Thymus (tissue), 11 donors: ENCODE data around the gene PEPD. TPM values are rescaled to one million over a fixed set of nuclear protein-coding genes. Genes with fewer than 3 reads are reported as not detected.

Experiments used
- DNase-seq, 9 donors: peaks; one replicate each; pipeline ENCODE4 v3.0.0-alpha.2; 2013; ENCODE audit warnings: low spot score in 9 of 9, low read depth in 6 of 9, missing footprints in 1 of 9
- H3K27ac ChIP-seq, 2 donors: one replicate each; pipeline ENCODE4 v1.5.1; 2013; ENCODE audit warnings: control low read depth in 1 of 2, low read depth in 1 of 2, low read length in 1 of 2, mild to moderate bottlenecking in 1 of 2, moderate library complexity in 1 of 2
- H3K27me3 ChIP-seq, 2 donors: one replicate each; pipeline ENCODE4 v1.5.1; 2013; ENCODE audit warnings: low read length in 1 of 2; ENCODE audit not compliant: control insufficient read depth in 2 of 2, insufficient read depth in 1 of 2
- H3K36me3 ChIP-seq, 2 donors: one replicate each; pipeline ENCODE4 v1.5.1; 2013; ENCODE audit warnings: low read length in 1 of 2, mild to moderate bottlenecking in 1 of 2, moderate library complexity in 1 of 2; ENCODE audit not compliant: control insufficient read depth in 2 of 2, insufficient read depth in 2 of 2
- H3K4me1 ChIP-seq, 2 donors: one replicate each; pipeline ENCODE4 v1.5.1; 2013; ENCODE audit warnings: low read length in 2 of 2; ENCODE audit not compliant: control insufficient read depth in 2 of 2, insufficient read depth in 2 of 2
- H3K4me3 ChIP-seq, 2 donors: one replicate each; pipeline ENCODE4 v1.5.1; 2013; ENCODE audit warnings: low read length in 2 of 2, control low read depth in 1 of 2, mild to moderate bottlenecking in 1 of 2
- H3K9me3 ChIP-seq, 2 donors: one replicate each; pipeline ENCODE4 v1.5.1; 2013; ENCODE audit warnings: low read length in 1 of 2, mild to moderate bottlenecking in 1 of 2; ENCODE audit not compliant: control insufficient read depth in 2 of 2, insufficient read depth in 1 of 2
- WGBS: extraction: QIAGEN DNeasy Blood & Tissue Kit; methylation state at CpG from one replicate; pipeline ENCODE4 v1.1.7; 2013; 5-methylcytosine and 5-hydroxymethylcytosine counted together
- polyA plus RNA-seq: library from polyadenylated mRNA; stranded (reverse); fragments of 200-250 nt; gene quantifications from one replicate; pipeline ENCODE4 v1.2.3, GENCODE V29; 2013
- total RNA-seq: library from RNA; stranded (reverse); fragments of 120-200 nt; gene quantifications from one replicate; pipeline ENCODE4 v1.2.4, GENCODE V29; 2013
- donor health status: healthy.

PEPD gene
- total and polyA plus RNA-seq, 2 donors: 24.7 to 42.4 TPM

DNA sequence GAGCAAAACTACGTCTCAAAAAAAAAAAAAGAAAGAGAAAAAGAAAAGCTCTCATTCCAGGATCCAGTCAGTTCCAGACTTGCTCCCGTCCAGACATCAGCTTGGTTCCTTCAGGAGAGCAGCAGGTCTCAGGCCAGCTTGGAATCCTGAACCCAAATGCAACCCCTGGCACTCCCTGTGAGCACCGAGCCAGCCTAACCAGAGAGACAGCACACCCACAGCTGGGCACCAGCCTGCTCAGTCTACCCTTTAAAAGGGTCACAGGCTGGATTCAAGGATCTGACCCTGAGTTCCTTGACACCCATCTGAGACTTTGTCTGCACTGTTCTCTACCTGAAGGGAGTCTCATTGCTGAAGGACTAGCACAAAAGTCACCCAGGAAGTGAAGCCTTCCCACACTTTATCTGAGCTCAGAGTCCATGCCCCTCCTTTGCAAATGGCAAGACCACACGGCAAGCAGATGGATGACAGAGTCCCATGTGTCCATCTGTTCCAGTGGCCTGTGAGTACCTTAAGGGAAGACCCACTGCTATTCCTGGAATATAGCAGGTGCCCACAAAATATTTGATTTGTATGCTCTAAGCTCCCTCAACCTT is 1.4 kb downstream of the PEPD start:
- Histone ChIP-seq H3K36me3 (no peaks in the 10 kb centered on the region), H3K27ac (no peak overlapping the region), H3K9me3 (no peaks in the 10 kb centered on the region), H3K27me3 (peaks cover 0 to 5% of the 10 kb centered on the region in 2 donors), H3K4me1 (peaks cover 6 to 10% of the 10 kb centered on the region in 2 donors), H3K4me3 (no peak overlapping the region)
- WGBS: 94% methylated on average over 4 of the region's 4 CpGs
- DNase-seq: no peak

DNA sequence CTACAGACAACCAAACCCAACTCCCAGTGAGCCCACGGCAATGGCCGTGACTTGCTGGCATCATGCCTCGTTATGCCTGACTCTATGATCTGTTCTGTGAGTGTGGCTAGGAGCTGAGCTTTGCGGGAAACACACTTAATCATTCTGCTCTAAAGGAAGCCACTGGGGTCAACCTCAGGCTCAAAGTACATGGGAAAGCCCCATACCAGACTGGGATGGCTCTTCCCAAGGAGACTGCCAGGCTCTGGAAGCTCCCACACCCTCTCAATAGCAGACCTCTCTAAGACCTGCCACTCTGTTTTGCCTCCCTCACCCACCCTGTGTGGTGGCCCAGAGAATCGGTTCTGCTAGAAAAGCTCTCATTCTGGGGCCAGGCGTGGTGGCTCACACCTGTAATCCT is 2.2 kb downstream of the PEPD start:
- H3K27ac ChIP-seq: no peak overlapping the region
- no peaks in the 10 kb centered on the region for H3K9me3 ChIP-seq
- no peak for DNase-seq
- no peaks in the 10 kb centered on the region for H3K36me3 ChIP-seq
- H3K4me1 ChIP-seq: peaks cover 6 to 10% of the 10 kb centered on the region in 2 donors
- no peak overlapping the region for H3K4me3 ChIP-seq
- 93% methylated on average over 6 of the region's 6 CpGs for WGBS
- peaks cover 0 to 5% of the 10 kb centered on the region in 2 donors for H3K27me3 ChIP-seq

DNA sequence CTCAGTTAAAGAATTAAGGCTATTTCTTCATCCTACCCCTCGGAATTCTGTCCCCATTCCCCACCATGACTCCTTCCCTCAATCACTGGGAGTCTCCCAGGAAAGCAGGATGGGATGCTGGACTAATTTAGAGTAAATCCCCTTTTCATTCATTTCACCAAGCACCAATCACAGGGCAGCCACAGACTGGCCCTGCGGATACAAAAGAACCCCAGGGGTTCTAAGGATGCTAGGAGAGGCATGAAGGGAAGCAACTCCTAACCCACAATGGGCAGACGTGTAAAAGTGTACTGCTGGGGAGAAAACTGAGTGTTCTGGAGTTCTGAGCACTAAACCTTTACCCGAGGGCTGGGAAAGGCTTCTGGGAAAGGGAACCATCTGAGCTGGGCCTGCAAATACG is 3.0 kb downstream of the PEPD start:
- Histone ChIP-seq H3K27me3 (peaks cover 0 to 5% of the 10 kb centered on the region in 2 donors), H3K4me3 (no peak overlapping the region), H3K4me1 (peaks cover 6 to 10% of the 10 kb centered on the region in 2 donors), H3K27ac (no peak overlapping the region), H3K9me3 (no peaks in the 10 kb centered on the region), H3K36me3 (no peaks in the 10 kb centered on the region)
- DNase-seq: no peak
- 87% methylated on average over 5 of the region's 5 CpGs for WGBS

GRCh38 chr19:33517922-33518321 is 3.7 kb downstream of the PEPD start:
- H3K36me3 ChIP-seq: no peaks in the 10 kb centered on the region
- DNase-seq: no peak
- no peak overlapping the region for H3K27ac ChIP-seq
- H3K4me1 ChIP-seq: peaks cover 6 to 10% of the 10 kb centered on the region in 2 donors
- no peak overlapping the region for H3K4me3 ChIP-seq
- H3K27me3 ChIP-seq: peaks cover 0 to 5% of the 10 kb centered on the region in 2 donors
- no peaks in the 10 kb centered on the region for H3K9me3 ChIP-seq
- WGBS: 97% methylated on average over 9 of the region's 9 CpGs

GRCh38 chr19:33515921-33516320 is 5.7 kb downstream of the PEPD start:
- no peak overlapping the region for H3K27ac ChIP-seq
- no peaks in the 10 kb centered on the region for H3K36me3 ChIP-seq
- no peak overlapping the region for H3K4me3 ChIP-seq
- 92% methylated on average over 4 of the region's 4 CpGs for WGBS
- no peak for DNase-seq
- peaks cover 4% of the 10 kb centered on the region in 2 donors for H3K4me1 ChIP-seq
- H3K9me3 ChIP-seq: no peaks in the 10 kb centered on the region
- no peaks in the 10 kb centered on the region for H3K27me3 ChIP-seq

GRCh38 chr19:33514885-33515551 is 6.6 kb downstream of the PEPD start:
- Histone ChIP-seq H3K9me3 (no peaks in the 10 kb centered on the region), H3K36me3 (peaks cover 0 to 3% of the 10 kb centered on the region in 2 donors), H3K4me1 (no peaks in the 10 kb centered on the region), H3K27ac (no peak overlapping the region), H3K4me3 (no peak overlapping the region), H3K27me3 (no peaks in the 10 kb centered on the region)
- 82% methylated on average over 25 of the region's 25 CpGs for WGBS
- no peak for DNase-seq

- H3K36me3 ChIP-seq: peaks cover 0 to 11% of the 10 kb centered on the region in 2 donors
- 98% methylated on average over 9 of the region's 9 CpGs for WGBS
These were observed 8.2 kb downstream of the PEPD start for GRCh38 chr19:33513424-33513823.

GRCh38 chr19:33512580-33513137 is 8.9 kb downstream of the PEPD start:
- no peak for DNase-seq
- no peak overlapping the region for H3K4me3 ChIP-seq
- 98% methylated on average over 23 of the region's 23 CpGs for WGBS
- no peaks in the 10 kb centered on the region for H3K4me1 ChIP-seq
- H3K27me3 ChIP-seq: no peaks in the 10 kb centered on the region
- no peaks in the 10 kb centered on the region for H3K9me3 ChIP-seq
- H3K27ac ChIP-seq: no peak overlapping the region
- H3K36me3 ChIP-seq: peaks cover 0 to 12% of the 10 kb centered on the region in 2 donors

More at GRCh38 chr19:33513424-33513823, 8.2 kb downstream of the PEPD start:
- Histone ChIP-seq H3K27me3 (no peaks in the 10 kb centered on the region), H3K4me3 (no peak overlapping the region), H3K9me3 (no peaks in the 10 kb centered on the region), H3K27ac (no peak overlapping the region), H3K4me1 (no peaks in the 10 kb centered on the region)
- DNase-seq: no peak

DNA sequence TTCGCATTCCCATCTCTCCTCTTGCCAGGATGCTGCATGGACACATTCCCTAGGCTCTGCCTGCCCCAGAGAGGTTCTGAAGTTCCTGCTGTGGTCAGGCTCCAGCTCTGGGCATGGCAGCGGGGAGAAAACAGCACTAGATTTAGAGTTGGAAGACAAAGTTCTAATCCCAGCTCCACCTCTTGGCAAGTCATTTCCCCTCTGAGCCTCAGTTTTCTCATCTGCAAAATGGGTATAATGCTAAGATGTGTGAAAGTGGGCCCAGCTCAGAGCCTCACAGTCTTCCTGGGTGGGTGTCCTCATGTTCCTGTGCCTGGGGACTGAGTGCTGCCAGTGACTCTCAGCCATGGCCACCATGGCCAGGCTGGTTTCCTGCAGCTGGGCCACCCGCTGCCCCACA is 9.6 kb downstream of the PEPD start:
- no peaks in the 10 kb centered on the region for H3K27me3 ChIP-seq
- no peak for DNase-seq
- H3K9me3 ChIP-seq: no peaks in the 10 kb centered on the region
- peaks cover 0 to 12% of the 10 kb centered on the region in 2 donors for H3K36me3 ChIP-seq
- H3K4me1 ChIP-seq: no peaks in the 10 kb centered on the region
- no peak overlapping the region for H3K4me3 ChIP-seq
- no peak overlapping the region for H3K27ac ChIP-seq
- WGBS: 97% methylated on average over 3 of the region's 3 CpGs
